22Rv1 (cell line): ENCODE results near the gene TMPRSS4.

Source experiments
- CTCF ChIP-seq: fragments of 450-650 bp; IDR thresholded peaks from 2 replicates; pipeline ENCODE4 v1.5.1; 2017; ENCODE audit warnings: mild to moderate bottlenecking
- ZFX ChIP-seq: fragments of 450-650 bp; IDR thresholded peaks from 2 replicates; pipeline ENCODE4 v1.6.1; 2017; ENCODE audit warnings: antibody characterized with exemption, borderline replicate concordance

- TF ChIP-seq CTCF, result no peak
- no peak for TF ChIP-seq ZFX
Observed at GRCh38 chr11:118109231-118109630, 32.4 kb downstream of the TMPRSS4 start.
